HepG2 (cell line): Measurements from ENCODE around the gene SF3A2. TPM values are rescaled to one million over a fixed set of nuclear protein-coding genes. Genes with fewer than 3 reads are reported as not detected.

Experiments
- ARNT ChIP-seq: fragments of 450-650 bp; IDR thresholded peaks from 2 replicates; pipeline ENCODE4 v1.6.1; 2017
- BRCA1 ChIP-seq: sonication (generic); formaldehyde crosslinking; IDR thresholded peaks from 2 replicates; pipeline ENCODE4 v1.4.0; 2020; ENCODE audit warnings: missing genetic modification reagents
- FOXO1 ChIP-seq: sonication (generic); formaldehyde crosslinking; IDR thresholded peaks from 2 replicates; pipeline ENCODE4 v1.4.0; 2020; ENCODE audit warnings: missing genetic modification reagents
- KDM4B ChIP-seq: sonication (generic); formaldehyde crosslinking; IDR thresholded peaks from 2 replicates; pipeline ENCODE4 v1.4.0; 2020; ENCODE audit warnings: missing genetic modification reagents
- KLF11 ChIP-seq: IDR thresholded peaks from 2 replicates; pipeline ENCODE4 v1.6.1; 2016; ENCODE audit warnings: missing compliant biosample characterization
- KLF6 ChIP-seq: IDR thresholded peaks from 2 replicates; pipeline ENCODE4 v1.8.0; 2016; ENCODE audit warnings: missing biosample characterization, missing genetic modification reagents
- NR3C1 ChIP-seq: sonication (generic); formaldehyde crosslinking; IDR thresholded peaks from 2 replicates; pipeline ENCODE4 v1.4.0; 2020; ENCODE audit warnings: missing genetic modification reagents
- PCBP1 ChIP-seq: fragments of 200-400 bp; formaldehyde crosslinking; IDR thresholded peaks from 2 replicates; pipeline ENCODE4 v1.6.1; 2017; ENCODE audit warnings: mild to moderate bottlenecking, low read depth, low read length, borderline replicate concordance
- RNF2 ChIP-seq: fragments of 450-650 bp; conservative IDR thresholded peaks from 2 replicates; pipeline ENCODE4 v1.6.1; 2016; ENCODE audit warnings: low read depth
- SCMH1 ChIP-seq: sonication (generic); formaldehyde crosslinking; IDR thresholded peaks from 2 replicates; pipeline ENCODE4 v1.9.0; 2021; ENCODE audit warnings: missing genetic modification reagents, mild to moderate bottlenecking, borderline replicate concordance
- ZFY ChIP-seq: sonication (generic); formaldehyde crosslinking; IDR thresholded peaks from 2 replicates; pipeline ENCODE4 v1.4.0; 2020; ENCODE audit warnings: missing genetic modification reagents
- ZNF225 ChIP-seq: sonication (generic); formaldehyde crosslinking; IDR thresholded peaks from 2 replicates; pipeline ENCODE4 v1.4.0; 2020; ENCODE audit warnings: mild to moderate bottlenecking, missing genetic modification reagents
- ZNF282 ChIP-seq: fragments of 450-650 bp; IDR thresholded peaks from 2 replicates; pipeline ENCODE4 v1.6.1; 2018; ENCODE audit not compliant: partially characterized antibody
- ZNF337 ChIP-seq: sonication (generic); formaldehyde crosslinking; IDR thresholded peaks from 2 replicates; pipeline ENCODE4 v1.5.1; 2020; ENCODE audit warnings: missing genetic modification reagents, low read depth, mild to moderate bottlenecking, borderline replicate concordance
- ZNF615 ChIP-seq: sonication (generic); formaldehyde crosslinking; IDR thresholded peaks from 2 replicates; pipeline ENCODE4 v1.5.0; 2020; ENCODE audit warnings: mild to moderate bottlenecking, missing genetic modification reagents, borderline replicate concordance
- ZNF841 ChIP-seq: sonication (generic); formaldehyde crosslinking; IDR thresholded peaks from 2 replicates; pipeline ENCODE4 v1.8.1; 2023; ENCODE audit warnings: missing genetic modification reagents, borderline replicate concordance
- ZNF850 ChIP-seq: sonication (generic); formaldehyde crosslinking; conservative IDR thresholded peaks from 2 replicates; pipeline ENCODE4 v1.9.0; 2021; ENCODE audit warnings: mild to moderate bottlenecking, missing genetic modification reagents
- polyA plus RNA-seq, 8 experiments: library from polyadenylated mRNA; depleted of rRNA in 3 of 8; stranded (reverse) in 7 of 8; unstranded in 1 of 8; fragments of >200 nt; fragmentation: Illumina TruSeq in 4 of 8; extraction: Trizol in 4 of 8; gene quantifications; 2 replicates each; pipeline versions ENCODE4 v1.2.1 to v1.2.3, GENCODE V29; 2011 to 2016; ENCODE audit warnings: low read depth in 4 of 8, missing spikeins in 1 of 8, mixed read lengths in 1 of 8; ENCODE audit not compliant: insufficient read depth in 1 of 8
- total RNA-seq, 5 experiments: library from RNA; depleted of rRNA; stranded (reverse); fragments of >200 nt; fragmentation: Illumina TruSeq; extraction: Trizol; gene quantifications; 2 replicates each; pipeline ENCODE4 v1.2.3, GENCODE V29; 2016; ENCODE audit warnings: low read depth in 1 of 5
- TF ChIP-seq, protein P1 (sequence below): sonication (generic); formaldehyde crosslinking; conservative IDR thresholded peaks from 2 replicates; pipeline ENCODE4 v1.4.0; 2020; ENCODE audit warnings: mild to moderate bottlenecking, missing genetic modification reagents, moderate library complexity
- TF ChIP-seq, protein P2 (sequence below): sonication (generic); formaldehyde crosslinking; IDR thresholded peaks from 2 replicates; pipeline ENCODE4 v1.8.1; 2023; ENCODE audit warnings: mild to moderate bottlenecking, inconsistent platforms, moderate library complexity, missing genetic modification reagents, borderline replicate concordance
- TF ChIP-seq, protein P3 (sequence below): sonication (generic); formaldehyde crosslinking; conservative IDR thresholded peaks from 2 replicates; pipeline ENCODE4 v1.4.0; 2020; ENCODE audit warnings: missing genetic modification reagents
- TF ChIP-seq, protein P4 (sequence below): sonication (generic); formaldehyde crosslinking; IDR thresholded peaks from 2 replicates; pipeline ENCODE4 v1.9.0; 2021; ENCODE audit warnings: missing genetic modification reagents, borderline replicate concordance
- TF ChIP-seq, protein P5 (sequence below): sonication (generic); formaldehyde crosslinking; IDR thresholded peaks from 2 replicates; pipeline ENCODE4 v1.9.0; 2021; ENCODE audit warnings: missing genetic modification reagents, borderline replicate concordance

Gene SF3A2
- total and polyA plus RNA-seq, 2 of the 13 experiments (the other 11 are each of a cell fraction or from before 2014, with no cell fraction given), result 8.6 to 8.8 TPM

DNA sequence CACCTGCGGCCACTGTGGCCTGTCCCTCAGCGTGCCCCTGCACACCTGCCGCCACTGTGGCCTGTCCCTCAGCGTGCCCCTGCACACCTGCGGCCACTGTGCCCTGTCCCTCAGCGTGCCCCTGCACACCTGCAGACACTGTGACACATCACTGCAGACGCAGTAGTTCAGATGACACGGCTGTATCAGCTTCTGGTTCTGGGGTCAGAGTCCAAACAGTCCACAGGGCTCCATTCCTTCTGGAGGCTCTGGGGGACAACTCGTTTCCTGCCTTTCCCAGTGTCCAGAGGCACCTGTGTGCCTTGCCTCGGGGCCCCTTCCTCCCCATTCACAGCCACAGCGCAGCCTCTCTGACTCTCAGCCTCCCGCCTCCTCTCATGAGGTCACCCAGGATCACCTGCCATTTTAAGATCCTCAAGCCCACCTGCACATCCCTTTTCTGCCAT lies 5.5 kb downstream of the SF3A2 start (continued):
- TF ChIP-seq, protein P1, sequence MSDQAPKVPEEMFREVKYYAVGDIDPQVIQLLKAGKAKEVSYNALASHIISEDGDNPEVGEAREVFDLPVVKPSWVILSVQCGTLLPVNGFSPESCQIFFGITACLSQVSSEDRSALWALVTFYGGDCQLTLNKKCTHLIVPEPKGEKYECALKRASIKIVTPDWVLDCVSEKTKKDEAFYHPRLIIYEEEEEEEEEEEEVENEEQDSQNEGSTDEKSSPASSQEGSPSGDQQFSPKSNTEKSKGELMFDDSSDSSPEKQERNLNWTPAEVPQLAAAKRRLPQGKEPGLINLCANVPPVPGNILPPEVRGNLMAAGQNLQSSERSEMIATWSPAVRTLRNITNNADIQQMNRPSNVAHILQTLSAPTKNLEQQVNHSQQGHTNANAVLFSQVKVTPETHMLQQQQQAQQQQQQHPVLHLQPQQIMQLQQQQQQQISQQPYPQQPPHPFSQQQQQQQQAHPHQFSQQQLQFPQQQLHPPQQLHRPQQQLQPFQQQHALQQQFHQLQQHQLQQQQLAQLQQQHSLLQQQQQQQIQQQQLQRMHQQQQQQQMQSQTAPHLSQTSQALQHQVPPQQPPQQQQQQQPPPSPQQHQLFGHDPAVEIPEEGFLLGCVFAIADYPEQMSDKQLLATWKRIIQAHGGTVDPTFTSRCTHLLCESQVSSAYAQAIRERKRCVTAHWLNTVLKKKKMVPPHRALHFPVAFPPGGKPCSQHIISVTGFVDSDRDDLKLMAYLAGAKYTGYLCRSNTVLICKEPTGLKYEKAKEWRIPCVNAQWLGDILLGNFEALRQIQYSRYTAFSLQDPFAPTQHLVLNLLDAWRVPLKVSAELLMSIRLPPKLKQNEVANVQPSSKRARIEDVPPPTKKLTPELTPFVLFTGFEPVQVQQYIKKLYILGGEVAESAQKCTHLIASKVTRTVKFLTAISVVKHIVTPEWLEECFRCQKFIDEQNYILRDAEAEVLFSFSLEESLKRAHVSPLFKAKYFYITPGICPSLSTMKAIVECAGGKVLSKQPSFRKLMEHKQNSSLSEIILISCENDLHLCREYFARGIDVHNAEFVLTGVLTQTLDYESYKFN (CRISPR knock-in tag), result peak; percentile 87
- no peak for TF ChIP-seq ZNF282
- TF ChIP-seq, protein P2, sequence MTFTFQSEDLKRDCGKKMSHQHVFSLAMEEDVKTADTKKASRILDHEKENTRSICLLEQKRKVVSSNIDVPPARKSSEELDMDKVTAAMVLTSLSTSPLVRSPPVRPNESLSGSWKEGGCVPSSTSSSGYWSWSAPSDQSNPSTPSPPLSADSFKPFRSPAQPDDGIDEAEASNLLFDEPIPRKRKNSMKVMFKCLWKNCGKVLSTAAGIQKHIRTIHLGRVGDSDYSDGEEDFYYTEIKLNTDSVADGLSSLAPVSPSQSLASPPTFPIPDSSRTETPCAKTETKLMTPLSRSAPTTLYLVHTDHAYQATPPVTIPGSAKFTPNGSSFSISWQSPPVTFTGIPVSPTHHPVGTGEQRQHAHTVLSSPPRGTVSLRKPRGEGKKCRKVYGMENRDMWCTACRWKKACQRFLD, result no peak
- TF ChIP-seq ARNT, result no peak
- TF ChIP-seq NR3C1, result no peak
- no peak for TF ChIP-seq ZNF841 (CRISPR knock-in tag)
- no peak for TF ChIP-seq FOXO1 (CRISPR knock-in tag)
- no peak for TF ChIP-seq KLF11
- no peak for TF ChIP-seq BRCA1 (CRISPR knock-in tag)
- TF ChIP-seq, protein P3, sequence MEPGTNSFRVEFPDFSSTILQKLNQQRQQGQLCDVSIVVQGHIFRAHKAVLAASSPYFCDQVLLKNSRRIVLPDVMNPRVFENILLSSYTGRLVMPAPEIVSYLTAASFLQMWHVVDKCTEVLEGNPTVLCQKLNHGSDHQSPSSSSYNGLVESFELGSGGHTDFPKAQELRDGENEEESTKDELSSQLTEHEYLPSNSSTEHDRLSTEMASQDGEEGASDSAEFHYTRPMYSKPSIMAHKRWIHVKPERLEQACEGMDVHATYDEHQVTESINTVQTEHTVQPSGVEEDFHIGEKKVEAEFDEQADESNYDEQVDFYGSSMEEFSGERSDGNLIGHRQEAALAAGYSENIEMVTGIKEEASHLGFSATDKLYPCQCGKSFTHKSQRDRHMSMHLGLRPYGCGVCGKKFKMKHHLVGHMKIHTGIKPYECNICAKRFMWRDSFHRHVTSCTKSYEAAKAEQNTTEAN, result peak; percentile 97
- peak; percentile 2; the same call in 1 of the 2 replicates for TF ChIP-seq ZFY (CRISPR knock-in tag)
- TF ChIP-seq RNF2, result no peak
- TF ChIP-seq PCBP1, result no peak
- TF ChIP-seq ZNF225 (CRISPR knock-in tag), result 0 out of 2 replicates have a peak, but pooled peaks have one; percentile 14
- TF ChIP-seq, protein P4, sequence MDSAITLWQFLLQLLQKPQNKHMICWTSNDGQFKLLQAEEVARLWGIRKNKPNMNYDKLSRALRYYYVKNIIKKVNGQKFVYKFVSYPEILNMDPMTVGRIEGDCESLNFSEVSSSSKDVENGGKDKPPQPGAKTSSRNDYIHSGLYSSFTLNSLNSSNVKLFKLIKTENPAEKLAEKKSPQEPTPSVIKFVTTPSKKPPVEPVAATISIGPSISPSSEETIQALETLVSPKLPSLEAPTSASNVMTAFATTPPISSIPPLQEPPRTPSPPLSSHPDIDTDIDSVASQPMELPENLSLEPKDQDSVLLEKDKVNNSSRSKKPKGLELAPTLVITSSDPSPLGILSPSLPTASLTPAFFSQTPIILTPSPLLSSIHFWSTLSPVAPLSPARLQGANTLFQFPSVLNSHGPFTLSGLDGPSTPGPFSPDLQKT, result no peak
- no peak for TF ChIP-seq KLF6
- TF ChIP-seq SCMH1 (CRISPR knock-in tag), result no peak
- TF ChIP-seq ZNF337 (CRISPR knock-in tag), result no peak
- TF ChIP-seq KDM4B, result no peak
- TF ChIP-seq, protein P5, sequence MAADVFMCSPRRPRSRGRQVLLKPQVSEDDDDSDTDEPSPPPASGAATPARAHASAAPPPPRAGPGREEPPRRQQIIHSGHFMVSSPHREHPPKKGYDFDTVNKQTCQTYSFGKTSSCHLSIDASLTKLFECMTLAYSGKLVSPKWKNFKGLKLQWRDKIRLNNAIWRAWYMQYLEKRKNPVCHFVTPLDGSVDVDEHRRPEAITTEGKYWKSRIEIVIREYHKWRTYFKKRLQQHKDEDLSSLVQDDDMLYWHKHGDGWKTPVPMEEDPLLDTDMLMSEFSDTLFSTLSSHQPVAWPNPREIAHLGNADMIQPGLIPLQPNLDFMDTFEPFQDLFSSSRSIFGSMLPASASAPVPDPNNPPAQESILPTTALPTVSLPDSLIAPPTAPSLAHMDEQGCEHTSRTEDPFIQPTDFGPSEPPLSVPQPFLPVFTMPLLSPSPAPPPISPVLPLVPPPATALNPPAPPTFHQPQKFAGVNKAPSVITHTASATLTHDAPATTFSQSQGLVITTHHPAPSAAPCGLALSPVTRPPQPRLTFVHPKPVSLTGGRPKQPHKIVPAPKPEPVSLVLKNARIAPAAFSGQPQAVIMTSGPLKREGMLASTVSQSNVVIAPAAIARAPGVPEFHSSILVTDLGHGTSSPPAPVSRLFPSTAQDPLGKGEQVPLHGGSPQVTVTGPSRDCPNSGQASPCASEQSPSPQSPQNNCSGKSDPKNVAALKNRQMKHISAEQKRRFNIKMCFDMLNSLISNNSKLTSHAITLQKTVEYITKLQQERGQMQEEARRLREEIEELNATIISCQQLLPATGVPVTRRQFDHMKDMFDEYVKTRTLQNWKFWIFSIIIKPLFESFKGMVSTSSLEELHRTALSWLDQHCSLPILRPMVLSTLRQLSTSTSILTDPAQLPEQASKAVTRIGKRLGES, result no peak
- no peak for TF ChIP-seq ZNF850 (CRISPR knock-in tag)
- TF ChIP-seq ZNF615, result no peak
